WI38 (cell line): ENCODE results near the gene SHISA9.

Experiments
- H3K4me3 ChIP-seq: 2 replicates; pipeline ENCODE4 v1.5.1; 2011; ENCODE audit warnings: low read depth, mild to moderate bottlenecking, control low read depth, low read length
- CTCF ChIP-seq: IDR thresholded peaks from 2 replicates; pipeline ENCODE4 v1.5.1; 2012; ENCODE audit warnings: low read depth, mild to moderate bottlenecking, control low read depth, low read length

SHISA9 gene

GRCh38 chr16:13013043-13013442, 111.6 kb downstream of the SHISA9 start:
- H3K4me3 ChIP-seq = no peak overlapping the region
- no peak for TF ChIP-seq CTCF

- H3K4me3 ChIP-seq = no peak overlapping the region
- no peak for TF ChIP-seq CTCF
Observed at GRCh38 chr16:13014476-13014875, 113.1 kb downstream of the SHISA9 start.

GRCh38 chr16:13018026-13018425, 116.6 kb downstream of the SHISA9 start:
- TF ChIP-seq CTCF = no peak
- no peak overlapping the region for H3K4me3 ChIP-seq

GRCh38 chr16:13021996-13022395, 120.6 kb downstream of the SHISA9 start:
- TF ChIP-seq CTCF = no peak
- H3K4me3 ChIP-seq = no peak overlapping the region

- no peak overlapping the region for H3K4me3 ChIP-seq
- TF ChIP-seq CTCF = no peak
Observed at GRCh38 chr16:13029786-13030185, 128.4 kb downstream of the SHISA9 start.

GRCh38 chr16:13030769-13031168, 129.4 kb downstream of the SHISA9 start:
- no peak for TF ChIP-seq CTCF

GRCh38 chr16:13032911-13033310, 131.5 kb downstream of the SHISA9 start:
- no peak overlapping the region for H3K4me3 ChIP-seq
- no peak for TF ChIP-seq CTCF

More at GRCh38 chr16:13030769-13031168, 129.4 kb downstream of the SHISA9 start:
- no peak overlapping the region for H3K4me3 ChIP-seq
